GM19043 (cell line): ENCODE data around the gene SPINK4.
A peak's percentile ranks its signal among the peaks of the same experiment; 100 is the strongest.

ENCODE experiments used
- ATAC-seq: cut with Tn5 transposase; IDR thresholded peaks from one replicate; pipeline ENCODE4 v1.9.1; 2021; ENCODE audit warnings: low read depth; ENCODE audit not compliant: unreplicated experiment

SPINK4 gene

GRCh38 chr9:33239921-33240320, at the start of gene SPINK4:
SPINK4 (plus strand) TSS chr9:33240167; CDS start chr9:33240209, 42 bp downstream.
- no peak for ATAC-seq

- ATAC-seq: no peak
Observed at GRCh38 chr9:33192493-33193255, 47.3 kb upstream of the SPINK4 start.

- no peak for ATAC-seq
Observed at GRCh38 chr9:33193818-33194217, 46.1 kb upstream of the SPINK4 start.

- ATAC-seq: no peak
Observed at GRCh38 chr9:33196736-33197135, 43.2 kb upstream of the SPINK4 start.

- ATAC-seq: no peak
Observed at GRCh38 chr9:33197279-33198152, 42.5 kb upstream of the SPINK4 start.

GRCh38 chr9:33198165-33198564, 41.8 kb upstream of the SPINK4 start:
- no peak for ATAC-seq

GRCh38 chr9:33202018-33202417, 37.9 kb upstream of the SPINK4 start:
- ATAC-seq: peak; percentile 35

- ATAC-seq: peak; percentile 99
Observed at GRCh38 chr9:33202552-33203201, 37.3 kb upstream of the SPINK4 start.

- ATAC-seq: no peak
Observed at GRCh38 chr9:33209394-33209793, 30.6 kb upstream of the SPINK4 start.

- no peak for ATAC-seq
Observed at GRCh38 chr9:33210006-33210715, 29.8 kb upstream of the SPINK4 start.

- no peak for ATAC-seq
Observed at GRCh38 chr9:33211695-33212393, 28.1 kb upstream of the SPINK4 start.

- ATAC-seq: no peak
Observed at GRCh38 chr9:33220681-33221567, 19.0 kb upstream of the SPINK4 start.

GRCh38 chr9:33221568-33221884, 18.4 kb upstream of the SPINK4 start:
- no peak for ATAC-seq

- no peak for ATAC-seq
Observed at GRCh38 chr9:33222031-33222430, 17.9 kb upstream of the SPINK4 start.

GRCh38 chr9:33223696-33224095, 16.3 kb upstream of the SPINK4 start:
- no peak for ATAC-seq

GRCh38 chr9:33225319-33226147, 14.4 kb upstream of the SPINK4 start:
- no peak for ATAC-seq

- ATAC-seq: peak; percentile 48
Observed at GRCh38 chr9:33227008-33227398, 13.0 kb upstream of the SPINK4 start.

- no peak for ATAC-seq
Observed at GRCh38 chr9:33227741-33228140, 12.2 kb upstream of the SPINK4 start.
